GM18870 (cell line): ENCODE results near the gene CHERP.
"Not testable (repeated sequence)": the region's sequence is repeated elsewhere in the genome, so short reads cannot be mapped to it uniquely, and the experiment has no call there.

Source experiments
- ATAC-seq: cut with Tn5 transposase; IDR thresholded peaks from one replicate; pipeline ENCODE4 v1.9.1; 2021; ENCODE audit warnings: moderate library complexity; ENCODE audit not compliant: unreplicated experiment

The CHERP gene

GRCh38 chr19:16477311-16477710, 64.9 kb downstream of the CHERP start:
- no peak for ATAC-seq

- ATAC-seq, result no peak
These were observed 65.8 kb downstream of the CHERP start for GRCh38 chr19:16476401-16476800.

DNA sequence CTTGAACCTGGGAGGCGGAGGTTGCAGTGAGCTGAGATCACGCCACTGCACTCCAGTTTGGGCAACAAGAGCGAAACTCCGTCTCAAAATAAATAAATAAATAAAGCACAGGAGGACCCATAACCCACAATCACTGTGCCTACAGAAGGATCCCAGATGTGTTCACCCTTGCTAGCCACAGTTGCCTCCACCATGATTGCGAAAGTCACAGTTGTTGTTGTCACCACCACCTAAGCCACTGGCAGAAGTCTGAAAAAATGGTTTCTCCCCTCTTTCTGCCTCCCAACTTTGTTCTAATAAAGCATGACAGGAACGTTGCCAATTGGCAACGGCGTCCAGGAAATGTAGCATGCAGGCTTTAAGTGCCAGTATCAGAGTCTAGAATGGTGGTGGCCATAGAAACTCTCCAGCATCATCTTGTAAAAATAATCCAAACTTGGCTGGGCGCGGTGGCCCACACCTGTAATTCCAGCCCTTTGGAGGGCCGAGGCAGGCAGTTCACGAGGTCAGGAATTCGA, 68.3 kb downstream of the CHERP start:
- ATAC-seq, result no peak

DNA sequence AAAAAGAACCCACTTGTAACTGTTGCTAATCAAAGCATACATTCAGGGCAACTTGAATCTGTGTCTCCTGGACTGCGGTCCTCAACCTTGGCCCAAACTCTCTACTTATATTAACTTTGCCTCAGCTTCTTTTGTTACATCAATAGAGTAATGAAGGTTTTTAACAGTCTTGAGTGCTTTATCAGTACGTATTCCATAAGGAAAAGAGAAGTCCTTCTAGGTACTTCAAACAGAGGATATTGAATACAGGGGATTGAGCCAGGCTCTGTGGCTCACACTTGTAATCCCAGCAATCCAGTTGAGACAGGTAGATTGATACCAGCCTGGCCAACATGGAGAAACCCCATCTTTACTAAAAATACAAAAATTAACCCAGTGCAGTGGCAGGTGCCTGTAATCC, 69.2 kb downstream of the CHERP start:
- no peak for ATAC-seq

GRCh38 chr19:16472559-16472899, 69.7 kb downstream of the CHERP start:
- ATAC-seq, result not testable (repeated sequence)

- peak; percentile 8 for ATAC-seq
These were observed 71.1 kb downstream of the CHERP start for GRCh38 chr19:16470911-16471811.

DNA sequence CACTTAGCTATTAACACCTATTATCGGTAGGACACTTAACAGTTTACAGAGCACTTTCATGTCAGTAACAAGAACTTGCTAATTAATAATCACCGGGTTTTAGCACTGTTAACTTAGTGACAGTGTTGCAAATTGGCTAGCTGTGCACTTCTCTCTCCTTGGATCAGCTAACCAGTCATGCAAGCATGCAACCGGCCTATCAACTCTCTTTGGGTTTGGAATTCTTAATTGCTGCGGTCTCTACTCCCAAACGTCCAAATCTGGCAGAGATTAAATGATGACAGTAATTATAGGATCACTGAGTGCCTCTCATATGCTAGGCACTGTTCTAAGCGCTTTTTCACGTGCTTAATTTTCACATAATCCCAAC, 71.7 kb downstream of the CHERP start:
- no peak for ATAC-seq
